Measurements from ENCODE around the gene SNX7. TPM values are rescaled to one million over a fixed set of nuclear protein-coding genes. Genes with fewer than 3 reads are reported as not detected.

SNX7 gene
- total RNA-seq, 2 donors from 2014 or later: 45.0 to 48.5 TPM

DNA sequence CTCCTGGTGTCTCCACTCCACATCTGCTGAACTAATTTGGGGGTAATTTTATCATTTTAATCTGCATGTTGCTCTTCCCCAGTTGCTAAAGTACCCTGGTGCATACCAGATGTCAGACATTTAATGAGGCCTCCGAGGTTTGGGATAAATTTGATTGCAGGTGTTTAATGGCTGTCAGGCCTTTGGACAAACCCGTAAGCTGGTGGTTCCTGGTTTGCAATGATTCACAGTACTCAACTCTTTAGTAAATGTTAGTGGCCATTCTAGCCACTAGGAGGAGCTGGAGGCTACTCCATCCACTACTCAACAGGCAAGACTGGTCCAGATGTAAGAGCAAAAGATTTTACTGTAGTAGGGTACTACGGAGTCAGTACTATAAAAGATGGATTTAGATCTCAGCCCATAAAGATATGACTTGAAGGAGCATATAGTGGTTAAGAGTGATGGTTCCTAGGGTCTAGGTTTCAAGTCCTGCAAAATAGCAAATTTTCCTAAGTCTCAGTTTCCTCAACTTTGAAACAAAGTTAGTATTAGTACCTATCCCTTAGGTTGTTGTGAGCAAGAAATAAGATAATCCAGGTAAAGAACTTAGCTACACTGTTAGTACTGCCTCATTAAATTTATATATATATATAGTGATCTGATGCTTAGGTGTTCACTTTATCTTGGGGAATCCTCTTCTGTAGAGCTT lies 132.8 kb downstream of the SNX7 start:
- Histone ChIP-seq H3K27me3 (no peaks in the 10 kb centered on the region), H3K4me1 (no peaks in the 10 kb centered on the region), H3K9ac (ENCODE audit: low read depth in 2 of 2, low read length in 2 of 2) (no peak overlapping the region), H3K27ac (no peak overlapping the region), H3K4me3 (no peak overlapping the region), H3K36me3 (no peaks in the 10 kb centered on the region), H3K9me3 (no peaks in the 10 kb centered on the region)
- intact Hi-C loops (cut with DNase I): loop anchor here (10.0 kb wide), 1 partner anchor 150 kb away; no protein-coding TSS in a partner anchor
- TF ChIP-seq, protein P1, sequence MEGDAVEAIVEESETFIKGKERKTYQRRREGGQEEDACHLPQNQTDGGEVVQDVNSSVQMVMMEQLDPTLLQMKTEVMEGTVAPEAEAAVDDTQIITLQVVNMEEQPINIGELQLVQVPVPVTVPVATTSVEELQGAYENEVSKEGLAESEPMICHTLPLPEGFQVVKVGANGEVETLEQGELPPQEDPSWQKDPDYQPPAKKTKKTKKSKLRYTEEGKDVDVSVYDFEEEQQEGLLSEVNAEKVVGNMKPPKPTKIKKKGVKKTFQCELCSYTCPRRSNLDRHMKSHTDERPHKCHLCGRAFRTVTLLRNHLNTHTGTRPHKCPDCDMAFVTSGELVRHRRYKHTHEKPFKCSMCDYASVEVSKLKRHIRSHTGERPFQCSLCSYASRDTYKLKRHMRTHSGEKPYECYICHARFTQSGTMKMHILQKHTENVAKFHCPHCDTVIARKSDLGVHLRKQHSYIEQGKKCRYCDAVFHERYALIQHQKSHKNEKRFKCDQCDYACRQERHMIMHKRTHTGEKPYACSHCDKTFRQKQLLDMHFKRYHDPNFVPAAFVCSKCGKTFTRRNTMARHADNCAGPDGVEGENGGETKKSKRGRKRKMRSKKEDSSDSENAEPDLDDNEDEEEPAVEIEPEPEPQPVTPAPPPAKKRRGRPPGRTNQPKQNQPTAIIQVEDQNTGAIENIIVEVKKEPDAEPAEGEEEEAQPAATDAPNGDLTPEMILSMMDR (IDR thresholded peaks at IDR 0.05): peak; percentile 59
- peak; percentile 52 for DNase-seq

DNA sequence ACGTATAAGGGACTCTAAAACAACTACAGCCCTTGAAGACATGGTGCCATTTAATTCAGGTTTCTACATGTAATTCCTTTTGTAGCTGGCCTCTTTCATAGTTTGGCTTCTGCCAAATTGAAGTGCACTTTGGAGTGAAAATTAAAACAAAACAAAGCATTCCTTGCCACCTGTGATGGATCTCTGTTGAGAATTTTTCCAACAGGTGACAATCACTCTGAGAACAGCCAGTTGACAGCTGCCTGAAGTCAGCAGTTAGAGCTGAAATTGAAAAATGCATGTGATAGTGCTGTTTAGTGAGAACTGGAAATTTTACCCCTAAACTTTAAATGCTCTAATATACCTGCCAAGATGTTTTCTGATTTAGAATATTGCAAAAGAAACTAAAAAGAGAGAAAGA lies 134.5 kb downstream of the SNX7 start:
- Histone ChIP-seq H3K9me3 (no peaks in the 10 kb centered on the region), H3K4me3 (no peak overlapping the region), H3K9ac (ENCODE audit: low read depth in 2 of 2, low read length in 2 of 2) (no peak overlapping the region), H3K27ac (no peak overlapping the region), H3K36me3 (no peaks in the 10 kb centered on the region), H3K4me1 (no peaks in the 10 kb centered on the region), H3K27me3 (no peaks in the 10 kb centered on the region)
- TF ChIP-seq, protein P1 (IDR thresholded peaks at IDR 0.05): no peak
- no peak for DNase-seq
- intact Hi-C loops (cut with DNase I): loop anchor here (10.0 kb wide), 1 partner anchor 149 kb away; no protein-coding TSS in a partner anchor

DNA sequence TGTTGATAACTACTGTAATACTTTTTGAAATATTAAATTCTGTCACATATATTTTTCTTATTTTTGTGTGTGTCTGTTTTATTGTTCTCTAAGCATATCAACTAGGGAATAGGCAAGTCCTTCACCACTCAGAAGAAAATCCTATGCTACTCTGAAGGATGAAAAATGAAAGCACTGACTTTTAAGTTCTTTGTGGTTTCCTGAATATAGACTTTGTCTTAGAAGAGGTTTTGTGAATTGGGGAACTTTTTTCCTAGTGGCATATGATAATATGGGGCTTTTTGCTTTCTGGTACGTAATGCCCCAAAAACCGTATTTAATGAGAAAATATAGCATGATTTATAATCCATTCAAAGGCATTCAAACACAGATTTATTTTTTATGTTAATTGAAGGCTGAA lies 136.0 kb downstream of the SNX7 start:
- H3K27me3 ChIP-seq: no peaks in the 10 kb centered on the region
- H3K4me3 ChIP-seq: no peak overlapping the region
- H3K9me3 ChIP-seq: no peaks in the 10 kb centered on the region
- intact Hi-C loops (cut with DNase I): loop anchor here (10.0 kb wide), 1 partner anchor 147 kb away; no protein-coding TSS in a partner anchor
- no peak overlapping the region for H3K9ac ChIP-seq (ENCODE audit: low read depth in 2 of 2, low read length in 2 of 2)
- H3K27ac ChIP-seq: no peak overlapping the region
- no peaks in the 10 kb centered on the region for H3K36me3 ChIP-seq
- no peak for DNase-seq
- TF ChIP-seq, protein P1 (IDR thresholded peaks at IDR 0.05): no peak
- no peaks in the 10 kb centered on the region for H3K4me1 ChIP-seq
